Body of pancreas (tissue), 4 donors: ENCODE measurements around the gene BLTP2. TPM values are rescaled to one million over a fixed set of nuclear protein-coding genes. Genes with fewer than 3 reads are reported as not detected.

Experiments used
- ATAC-seq: fragments of 150-250 bp; one replicate; pipeline ENCODE4 v1.9.1; 2016
- DNase-seq, 4 donors: peaks; one replicate each; pipeline ENCODE4 v3.0.0-alpha.2; 2019
- H3K27ac ChIP-seq, 4 donors: fragments of 200-600 bp; sonication (generic); 1 replicate in 3 of 4; 2 replicates in 1 of 4; pipeline versions ENCODE4 v1.5.1 to v1.6.1; 2016 to 2019; ENCODE audit warnings: mild to moderate bottlenecking in 1 of 4, mixed read lengths in 1 of 4, moderate library complexity in 1 of 4
- H3K27me3 ChIP-seq, 2 donors: fragments of 200-600 bp; sonication (generic); one replicate each; pipeline ENCODE4 v1.6.0; 2016; ENCODE audit warnings: mild to moderate bottlenecking in 1 of 2
- H3K36me3 ChIP-seq, 2 donors: fragments of 200-600 bp; sonication (generic); replicated peaks in 1 of 2; 2 replicates each; pipeline ENCODE4 v1.5.1; 2016; ENCODE audit warnings: low read depth in 2 of 2; ENCODE audit not compliant: insufficient read depth in 1 of 2
- H3K4me1 ChIP-seq: fragments of 200-600 bp; sonication (generic); one replicate; pipeline ENCODE4 v1.6.0; 2016
- H3K4me3 ChIP-seq, 2 donors: fragments of 200-600 bp; sonication (generic); 1 replicate in 1 of 2; 2 replicates in 1 of 2; pipeline ENCODE4 v1.5.1; 2016 to 2019
- H3K9me3 ChIP-seq, 3 donors: fragments of 200-600 bp; sonication (generic); 1 replicate in 2 of 3; 2 replicates in 1 of 3; pipeline ENCODE4 v1.5.1; 2016
- POLR2A ChIP-seq, 3 donors: fragments of 450-650 bp; IDR thresholded peaks; one replicate each; pipeline ENCODE4 v1.6.1; 2016; ENCODE audit warnings: antibody characterized with exemption in 3 of 3, mild to moderate bottlenecking in 2 of 3
- WGBS, 2 donors: methylation state at CpG; one replicate each; pipeline ENCODE4 v1.1.5; 2017; 5-methylcytosine and 5-hydroxymethylcytosine counted together
- intact Hi-C: fragments of 100-400 bp; cut with DNase I; formaldehyde crosslinking; loops from one replicate; pipeline ENCODE4 v1.15.1; 2023
- total RNA-seq, 2 donors: library from RNA; depleted of rRNA; stranded (reverse); fragments of >200 nt; gene quantifications; one replicate each; pipeline ENCODE4 v1.1.0, GENCODE V29; 2016
- TF ChIP-seq, protein P1 (sequence below), 7 experiments: fragments of 450-650 bp in 4 of 7; fragments of 200-600 bp in 3 of 7; sonication (generic) in 3 of 7; IDR thresholded peaks; one replicate each; pipeline ENCODE4 v1.5.1; 2016 to 2019; ENCODE audit warnings: antibody characterized with exemption in 7 of 7

BLTP2 gene
- total RNA-seq, 2 donors from 2014 or later, result 70.8 to 87.3 TPM

- WGBS, 2 donors, result 94 to 97% methylated on average over 5 of the region's 5 CpGs
- ATAC-seq, result no peak
- Histone ChIP-seq H3K27me3 (no peaks in the 10 kb centered on the region), H3K9me3 (no peaks in the 10 kb centered on the region), H3K36me3 (peaks cover 2 to 8% of the 10 kb centered on the region in 2 donors), H3K4me3 (no peak overlapping the region), H3K27ac (no peak overlapping the region), H3K4me1 (no peaks in the 10 kb centered on the region)
- no peak for DNase-seq
- intact Hi-C loops, result no loop called here
- no peak for TF ChIP-seq POLR2A (IDR thresholded peaks at IDR 0.05)
- TF ChIP-seq, protein P1, sequence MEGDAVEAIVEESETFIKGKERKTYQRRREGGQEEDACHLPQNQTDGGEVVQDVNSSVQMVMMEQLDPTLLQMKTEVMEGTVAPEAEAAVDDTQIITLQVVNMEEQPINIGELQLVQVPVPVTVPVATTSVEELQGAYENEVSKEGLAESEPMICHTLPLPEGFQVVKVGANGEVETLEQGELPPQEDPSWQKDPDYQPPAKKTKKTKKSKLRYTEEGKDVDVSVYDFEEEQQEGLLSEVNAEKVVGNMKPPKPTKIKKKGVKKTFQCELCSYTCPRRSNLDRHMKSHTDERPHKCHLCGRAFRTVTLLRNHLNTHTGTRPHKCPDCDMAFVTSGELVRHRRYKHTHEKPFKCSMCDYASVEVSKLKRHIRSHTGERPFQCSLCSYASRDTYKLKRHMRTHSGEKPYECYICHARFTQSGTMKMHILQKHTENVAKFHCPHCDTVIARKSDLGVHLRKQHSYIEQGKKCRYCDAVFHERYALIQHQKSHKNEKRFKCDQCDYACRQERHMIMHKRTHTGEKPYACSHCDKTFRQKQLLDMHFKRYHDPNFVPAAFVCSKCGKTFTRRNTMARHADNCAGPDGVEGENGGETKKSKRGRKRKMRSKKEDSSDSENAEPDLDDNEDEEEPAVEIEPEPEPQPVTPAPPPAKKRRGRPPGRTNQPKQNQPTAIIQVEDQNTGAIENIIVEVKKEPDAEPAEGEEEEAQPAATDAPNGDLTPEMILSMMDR (IDR thresholded peaks at IDR 0.05), result no peak
Observed at GRCh38 chr17:28655160-28655559, 10.2 kb upstream of the BLTP2 start.

DNA sequence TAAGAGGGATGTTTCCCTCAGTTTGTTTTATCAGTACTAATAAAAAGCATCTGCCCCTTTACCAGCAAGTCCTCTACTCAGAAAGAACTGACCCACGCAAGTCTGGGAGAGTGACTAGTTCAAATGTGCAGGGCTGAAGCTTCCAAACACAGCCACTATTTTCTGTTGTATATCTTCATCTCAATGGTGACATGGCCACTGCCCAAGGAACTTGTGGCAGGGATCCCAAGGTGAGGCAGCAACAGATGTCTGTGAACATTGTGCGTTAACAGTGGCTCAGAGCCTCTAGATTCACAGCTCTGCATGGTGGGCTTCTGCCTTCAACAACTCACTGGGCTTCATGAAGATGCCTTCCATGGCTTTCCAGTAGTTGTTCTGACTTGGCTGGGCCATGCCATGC is 3.7 kb upstream of the BLTP2 start:
- H3K36me3 ChIP-seq, result peaks cover 0 to 5% of the 10 kb centered on the region in 2 donors

GRCh38 chr17:28646039-28646754 is 1.2 kb upstream of the BLTP2 start:
- DNase-seq, result peak; percentile 10 to 54 (median 22)
- H3K27me3 ChIP-seq, result no peaks in the 10 kb centered on the region
- 28 to 37% methylated on average over 12 of the region's 12 CpGs for WGBS, 2 donors
- intact Hi-C loops, result no loop called here
- no peaks in the 10 kb centered on the region for H3K9me3 ChIP-seq
- peaks cover 0 to 13% of the 10 kb centered on the region in 2 donors for H3K36me3 ChIP-seq
- ATAC-seq, result no peak
- peaks cover 46% of the 10 kb centered on the region for H3K4me1 ChIP-seq
- no peak for TF ChIP-seq POLR2A (IDR thresholded peaks at IDR 0.05)
- TF ChIP-seq, protein P1 (IDR thresholded peaks at IDR 0.05), result no peak
- H3K27ac ChIP-seq, result peak overlapping the region; percentile 69 to 90 (median 84)
- no peak overlapping the region for H3K4me3 ChIP-seq

More for the DNA sequence above, 3.7 kb upstream of the BLTP2 start:
- Histone ChIP-seq H3K4me1 (peaks cover 27% of the 10 kb centered on the region), H3K9me3 (no peaks in the 10 kb centered on the region), H3K4me3 (no peak overlapping the region), H3K27ac (no peak overlapping the region), H3K27me3 (no peaks in the 10 kb centered on the region)
- intact Hi-C loops, result no loop called here
- WGBS, 2 donors, result 41 to 58% methylated on average over 2 of the region's 2 CpGs
- DNase-seq (no peak), ATAC-seq (no peak)
- TF ChIP-seq, protein P1 (IDR thresholded peaks at IDR 0.05), result no peak
- TF ChIP-seq POLR2A (IDR thresholded peaks at IDR 0.05), result no peak

- intact Hi-C loops, result no loop called here
- Histone ChIP-seq H3K9me3 (no peaks in the 10 kb centered on the region), H3K27me3 (no peaks in the 10 kb centered on the region), H3K4me3 (peak overlapping the region in 1 of 2 donors; percentile 87), H3K4me1 (peaks cover 46% of the 10 kb centered on the region), H3K36me3 (peaks cover 0 to 18% of the 10 kb centered on the region in 2 donors), H3K27ac (peak overlapping the region; percentile 69 to 90 (median 80))
- TF ChIP-seq POLR2A (IDR thresholded peaks at IDR 0.05), result no peak
- TF ChIP-seq, protein P1 (IDR thresholded peaks at IDR 0.05), result no peak
- WGBS, 2 donors, result 16 to 17% methylated on average over 8 of the region's 8 CpGs
- ATAC-seq, result no peak
- DNase-seq, result no peak
Observed at GRCh38 chr17:28645576-28645939, 600 bp upstream of the BLTP2 start.
